MM.1S (cell line): ENCODE measurements around the gene LTBP4.

Experiments
- EZH2 ChIP-seq: fragments of 300-600 bp; sonication (generic); optimal IDR thresholded peaks from 2 replicates; pipeline ENCODE3; 2017; ENCODE audit warnings: low read depth, mild to moderate bottlenecking, antibody characterized with exemption, low read length, mixed read lengths
- TF ChIP-seq, protein P1 (sequence below): fragments of 300-600 bp; sonication (generic); IDR thresholded peaks from 2 replicates; pipeline ENCODE4 v1.5.1; 2016; ENCODE audit warnings: antibody characterized with exemption, low read length, mixed read lengths

DNA sequence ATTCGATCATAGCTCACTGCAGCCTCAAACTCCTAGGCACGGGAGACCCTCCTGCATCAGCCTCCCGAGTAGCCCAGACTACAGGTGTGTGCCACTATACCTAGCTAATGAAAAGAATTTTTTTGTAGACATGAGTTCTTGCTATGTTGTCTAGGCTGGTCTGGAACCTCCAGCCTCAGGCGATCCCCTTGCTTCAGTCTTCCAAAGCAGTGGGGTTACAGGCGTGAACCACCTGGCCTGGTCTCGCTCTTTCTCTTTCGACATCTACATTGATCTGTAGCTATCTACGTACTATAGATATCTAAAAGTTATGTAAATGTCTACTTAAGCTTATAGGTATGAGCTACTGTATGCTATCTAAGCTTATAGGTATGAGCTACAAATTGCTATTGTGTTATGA lies 56.9 kb downstream of the LTBP4 start:
- TF ChIP-seq, protein P1, sequence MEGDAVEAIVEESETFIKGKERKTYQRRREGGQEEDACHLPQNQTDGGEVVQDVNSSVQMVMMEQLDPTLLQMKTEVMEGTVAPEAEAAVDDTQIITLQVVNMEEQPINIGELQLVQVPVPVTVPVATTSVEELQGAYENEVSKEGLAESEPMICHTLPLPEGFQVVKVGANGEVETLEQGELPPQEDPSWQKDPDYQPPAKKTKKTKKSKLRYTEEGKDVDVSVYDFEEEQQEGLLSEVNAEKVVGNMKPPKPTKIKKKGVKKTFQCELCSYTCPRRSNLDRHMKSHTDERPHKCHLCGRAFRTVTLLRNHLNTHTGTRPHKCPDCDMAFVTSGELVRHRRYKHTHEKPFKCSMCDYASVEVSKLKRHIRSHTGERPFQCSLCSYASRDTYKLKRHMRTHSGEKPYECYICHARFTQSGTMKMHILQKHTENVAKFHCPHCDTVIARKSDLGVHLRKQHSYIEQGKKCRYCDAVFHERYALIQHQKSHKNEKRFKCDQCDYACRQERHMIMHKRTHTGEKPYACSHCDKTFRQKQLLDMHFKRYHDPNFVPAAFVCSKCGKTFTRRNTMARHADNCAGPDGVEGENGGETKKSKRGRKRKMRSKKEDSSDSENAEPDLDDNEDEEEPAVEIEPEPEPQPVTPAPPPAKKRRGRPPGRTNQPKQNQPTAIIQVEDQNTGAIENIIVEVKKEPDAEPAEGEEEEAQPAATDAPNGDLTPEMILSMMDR, result no peak
- no peak for TF ChIP-seq EZH2
